HuH-7 (cell line): ENCODE measurements around the gene NOTCH3.

Experiments used
- DNase-seq: peaks from one replicate; pipeline ENCODE4 v3.0.0; 2011; ENCODE audit warnings: low spot score

NOTCH3 gene

GRCh38 chr19:15123031-15123890 lies 77.5 kb downstream of the NOTCH3 start:
- DNase-seq = no peak

- DNase-seq = no peak
Measured at GRCh38 chr19:15122331-15123030, 78.3 kb downstream of the NOTCH3 start.

- DNase-seq = no peak
Measured at GRCh38 chr19:15120135-15121026, 80.4 kb downstream of the NOTCH3 start.

GRCh38 chr19:15118789-15119494 lies 81.9 kb downstream of the NOTCH3 start:
- no peak for DNase-seq

- DNase-seq = no peak
Measured at GRCh38 chr19:15118248-15118647, 82.5 kb downstream of the NOTCH3 start.

GRCh38 chr19:15116856-15117255 lies 83.9 kb downstream of the NOTCH3 start:
- no peak for DNase-seq

GRCh38 chr19:15115762-15116615 lies 84.8 kb downstream of the NOTCH3 start:
- no peak for DNase-seq

GRCh38 chr19:15115080-15115479 lies 85.7 kb downstream of the NOTCH3 start:
- no peak for DNase-seq

- DNase-seq = no peak
Measured at GRCh38 chr19:15114153-15114540, 86.6 kb downstream of the NOTCH3 start.

GRCh38 chr19:15113245-15114152 lies 87.3 kb downstream of the NOTCH3 start:
- DNase-seq = no peak

- no peak for DNase-seq
Measured at GRCh38 chr19:15112385-15112784, 88.4 kb downstream of the NOTCH3 start.

- DNase-seq = no peak
Measured at GRCh38 chr19:15111758-15112157, 89.0 kb downstream of the NOTCH3 start.

- no peak for DNase-seq
Measured at GRCh38 chr19:15110418-15110815, 90.4 kb downstream of the NOTCH3 start.

- DNase-seq = no peak
Measured at GRCh38 chr19:15109768-15110417, 90.9 kb downstream of the NOTCH3 start.
